Measurements from ENCODE around the gene LMX1B. TPM values are rescaled to one million over a fixed set of nuclear protein-coding genes. Genes with fewer than 3 reads are reported as not detected.

LMX1B gene
- total RNA-seq, 1 experiment from 2014 or later, result 0.55 TPM

DNA sequence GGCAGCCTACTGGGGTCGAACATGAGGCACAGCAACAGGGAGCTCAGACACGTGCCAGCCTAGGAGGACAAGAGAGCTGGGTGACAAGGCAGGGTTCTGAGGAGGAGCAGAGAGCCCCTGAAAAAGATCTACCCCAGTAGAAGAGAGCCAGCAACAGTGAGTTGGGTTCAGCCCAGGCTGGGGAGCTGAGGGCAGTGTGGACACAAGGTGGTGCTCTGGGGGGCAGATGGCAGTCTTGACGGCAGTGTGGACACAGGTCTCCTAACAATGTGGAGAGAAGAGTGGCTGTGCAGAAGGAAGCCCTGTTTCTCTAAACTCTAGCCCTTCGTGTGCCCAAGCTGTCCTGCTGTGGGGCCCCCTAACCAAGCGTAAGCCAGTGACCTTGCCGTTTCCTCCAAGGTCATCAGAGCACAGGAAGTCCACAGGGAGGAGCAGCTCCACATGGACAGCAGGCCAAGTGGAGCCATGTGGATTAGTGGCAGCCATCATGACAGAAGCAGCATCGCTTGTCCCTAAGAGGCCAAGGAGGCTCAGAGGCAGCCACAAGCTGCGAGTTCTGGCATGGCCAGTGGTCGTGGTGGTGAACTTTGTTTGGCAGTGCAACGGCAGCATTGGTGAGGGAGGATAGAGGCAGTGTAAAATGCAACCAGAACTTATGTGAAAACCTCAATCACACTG lies 25.1 kb upstream of the LMX1B start:
- Histone ChIP-seq H3K9ac (ENCODE audit: low read length) (no peak overlapping the region), H3K27me3 (ENCODE audit: low read length) (no peaks in the 10 kb centered on the region), H3K36me3 (ENCODE audit: low read depth, low read length) (no peaks in the 10 kb centered on the region), H3K4me2 (ENCODE audit: low read length) (no peak overlapping the region), H3F3A (ENCODE audit: low read length, unreplicated experiment) (no peaks in the 10 kb centered on the region), H2AFZ (ENCODE audit: low read length) (no peak overlapping the region), H3K4me1 (ENCODE audit: insufficient read depth, low read length) (no peaks in the 10 kb centered on the region), H3K79me2 (ENCODE audit: low read length) (no peaks in the 10 kb centered on the region), H4K20me1 (ENCODE audit: low read length) (no peaks in the 10 kb centered on the region), H3K27ac (ENCODE audit: low read length) (no peak overlapping the region), H3K9me3 (ENCODE audit: low read length) (no peaks in the 10 kb centered on the region), H3K9me2 (replicated peaks; ENCODE audit: low read length) (no peaks in the 10 kb centered on the region), H3K4me3 (ENCODE audit: low read length) (no peak overlapping the region)
- TF ChIP-seq EZH2phosphoT487 (IDR thresholded peaks at IDR 0.05; ENCODE audit: borderline replicate concordance, low read length), result no peak
- TF ChIP-seq, protein P1, sequence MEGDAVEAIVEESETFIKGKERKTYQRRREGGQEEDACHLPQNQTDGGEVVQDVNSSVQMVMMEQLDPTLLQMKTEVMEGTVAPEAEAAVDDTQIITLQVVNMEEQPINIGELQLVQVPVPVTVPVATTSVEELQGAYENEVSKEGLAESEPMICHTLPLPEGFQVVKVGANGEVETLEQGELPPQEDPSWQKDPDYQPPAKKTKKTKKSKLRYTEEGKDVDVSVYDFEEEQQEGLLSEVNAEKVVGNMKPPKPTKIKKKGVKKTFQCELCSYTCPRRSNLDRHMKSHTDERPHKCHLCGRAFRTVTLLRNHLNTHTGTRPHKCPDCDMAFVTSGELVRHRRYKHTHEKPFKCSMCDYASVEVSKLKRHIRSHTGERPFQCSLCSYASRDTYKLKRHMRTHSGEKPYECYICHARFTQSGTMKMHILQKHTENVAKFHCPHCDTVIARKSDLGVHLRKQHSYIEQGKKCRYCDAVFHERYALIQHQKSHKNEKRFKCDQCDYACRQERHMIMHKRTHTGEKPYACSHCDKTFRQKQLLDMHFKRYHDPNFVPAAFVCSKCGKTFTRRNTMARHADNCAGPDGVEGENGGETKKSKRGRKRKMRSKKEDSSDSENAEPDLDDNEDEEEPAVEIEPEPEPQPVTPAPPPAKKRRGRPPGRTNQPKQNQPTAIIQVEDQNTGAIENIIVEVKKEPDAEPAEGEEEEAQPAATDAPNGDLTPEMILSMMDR (conservative IDR thresholded peaks at IDR 0.05; ENCODE audit: low read depth, low read length), result no peak
- TF ChIP-seq EZH2 (IDR thresholded peaks at IDR 0.05; ENCODE audit: low read length, unreplicated experiment), result no peak
- BruUV-seq (replicated peaks), result no TSS peak
- POLR2A ChIA-PET (ENCODE audit: unreplicated experiment), result no interaction called here
- DNase-seq (no peak), ATAC-seq (no peak)
- intact Hi-C loops (cut with micrococcal nuclease), result no loop called here
- CTCF ChIA-PET, result no interaction called here

DNA sequence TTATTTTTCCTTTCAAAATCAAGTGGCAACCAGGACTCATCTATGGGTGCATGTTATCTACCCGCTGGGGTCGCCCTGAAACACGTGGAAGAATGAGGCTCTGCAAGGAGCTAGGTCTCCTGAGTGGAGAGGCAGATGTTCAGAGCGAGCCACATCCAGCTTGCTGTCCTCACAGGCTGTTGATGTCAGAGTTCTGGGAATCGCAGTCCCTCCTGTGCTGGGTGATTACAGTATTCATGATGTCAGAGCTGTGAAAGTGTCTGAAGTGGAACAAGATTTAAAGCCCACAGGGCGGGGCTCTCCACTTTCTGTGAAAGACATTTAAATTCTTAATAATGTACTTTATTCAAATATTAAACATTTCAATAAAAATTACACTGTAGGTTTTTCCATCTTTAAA lies 24.4 kb upstream of the LMX1B start:
- H3K27me3 ChIP-seq (ENCODE audit: low read length), result no peaks in the 10 kb centered on the region
- H3K4me2 ChIP-seq (ENCODE audit: low read length), result no peak overlapping the region
- no peak overlapping the region for H2AFZ ChIP-seq (ENCODE audit: low read length)
- no peaks in the 10 kb centered on the region for H4K20me1 ChIP-seq (ENCODE audit: low read length)
- H3F3A ChIP-seq (ENCODE audit: low read length, unreplicated experiment), result no peaks in the 10 kb centered on the region
- ATAC-seq (no peak), DNase-seq (no peak)
- H3K79me2 ChIP-seq (ENCODE audit: low read length), result no peaks in the 10 kb centered on the region
- BruUV-seq (replicated peaks), result no TSS peak
- CTCF ChIA-PET, result interaction anchor here (0.7 kb wide), 1 partner anchor 20 kb away, joined by 3 read pairs; no protein-coding TSS in a partner anchor
- no peak overlapping the region for H3K9ac ChIP-seq (ENCODE audit: low read length)
- no peaks in the 10 kb centered on the region for H3K9me3 ChIP-seq (ENCODE audit: low read length)
- no peaks in the 10 kb centered on the region for H3K36me3 ChIP-seq (ENCODE audit: low read depth, low read length)
- POLR2A ChIA-PET (ENCODE audit: unreplicated experiment), result no interaction called here
- H3K27ac ChIP-seq (ENCODE audit: low read length), result no peak overlapping the region
- H3K9me2 ChIP-seq (replicated peaks; ENCODE audit: low read length), result no peaks in the 10 kb centered on the region
- H3K4me1 ChIP-seq (ENCODE audit: insufficient read depth, low read length), result no peaks in the 10 kb centered on the region
- TF ChIP-seq EZH2phosphoT487 (IDR thresholded peaks at IDR 0.05; ENCODE audit: borderline replicate concordance, low read length), result no peak
- no peak for TF ChIP-seq EZH2 (IDR thresholded peaks at IDR 0.05; ENCODE audit: low read length, unreplicated experiment)
- TF ChIP-seq, protein P1 (conservative IDR thresholded peaks at IDR 0.05; ENCODE audit: low read depth, low read length), result no peak
- intact Hi-C loops (cut with micrococcal nuclease), result no loop called here
- no peak overlapping the region for H3K4me3 ChIP-seq (ENCODE audit: low read length)

DNA sequence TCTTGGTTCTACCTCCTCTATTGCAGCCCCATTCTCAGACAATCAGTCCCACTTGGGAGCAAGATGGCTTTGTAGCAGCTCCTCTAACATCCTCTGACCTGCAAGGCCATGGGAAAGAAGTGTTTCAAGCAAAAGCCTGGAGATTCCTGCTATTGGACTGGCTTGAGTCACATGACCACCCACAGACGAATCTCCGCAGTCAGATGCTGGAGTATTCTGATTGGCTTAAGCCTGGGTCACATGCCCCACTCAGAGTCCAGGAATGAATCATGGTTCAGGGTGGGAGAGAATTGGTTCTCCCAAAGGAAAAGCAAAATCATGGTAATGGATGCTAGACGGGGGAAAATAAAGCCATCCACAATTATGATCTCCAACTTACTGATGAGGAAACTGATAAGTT lies 22.6 kb upstream of the LMX1B start:
- Histone ChIP-seq H3K9me3 (ENCODE audit: low read length) (no peaks in the 10 kb centered on the region), H2AFZ (ENCODE audit: low read length) (no peak overlapping the region), H3K79me2 (ENCODE audit: low read length) (no peaks in the 10 kb centered on the region), H3F3A (ENCODE audit: low read length, unreplicated experiment) (no peaks in the 10 kb centered on the region), H3K27me3 (ENCODE audit: low read length) (no peaks in the 10 kb centered on the region), H4K20me1 (ENCODE audit: low read length) (no peaks in the 10 kb centered on the region), H3K27ac (ENCODE audit: low read length) (no peak overlapping the region), H3K9ac (ENCODE audit: low read length) (no peak overlapping the region), H3K4me1 (ENCODE audit: insufficient read depth, low read length) (no peaks in the 10 kb centered on the region), H3K4me3 (ENCODE audit: low read length) (no peak overlapping the region), H3K9me2 (replicated peaks; ENCODE audit: low read length) (no peaks in the 10 kb centered on the region), H3K4me2 (ENCODE audit: low read length) (no peak overlapping the region), H3K36me3 (ENCODE audit: low read depth, low read length) (no peaks in the 10 kb centered on the region)
- ChIA-PET CTCF (no interaction called here), POLR2A (ENCODE audit: unreplicated experiment) (no interaction called here)
- intact Hi-C loops (cut with micrococcal nuclease), result no loop called here
- TF ChIP-seq, protein P1 (conservative IDR thresholded peaks at IDR 0.05; ENCODE audit: low read depth, low read length), result no peak
- TF ChIP-seq EZH2 (IDR thresholded peaks at IDR 0.05; ENCODE audit: low read length, unreplicated experiment) (no peak), EZH2phosphoT487 (IDR thresholded peaks at IDR 0.05; ENCODE audit: borderline replicate concordance, low read length) (no peak)
- DNase-seq, result peak; percentile 12
- no TSS peak for BruUV-seq (replicated peaks)
- no peak for ATAC-seq
